ENCODE data around the gene UBE2F.

The UBE2F gene, protein sequence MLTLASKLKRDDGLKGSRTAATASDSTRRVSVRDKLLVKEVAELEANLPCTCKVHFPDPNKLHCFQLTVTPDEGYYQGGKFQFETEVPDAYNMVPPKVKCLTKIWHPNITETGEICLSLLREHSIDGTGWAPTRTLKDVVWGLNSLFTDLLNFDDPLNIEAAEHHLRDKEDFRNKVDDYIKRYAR

DNA sequence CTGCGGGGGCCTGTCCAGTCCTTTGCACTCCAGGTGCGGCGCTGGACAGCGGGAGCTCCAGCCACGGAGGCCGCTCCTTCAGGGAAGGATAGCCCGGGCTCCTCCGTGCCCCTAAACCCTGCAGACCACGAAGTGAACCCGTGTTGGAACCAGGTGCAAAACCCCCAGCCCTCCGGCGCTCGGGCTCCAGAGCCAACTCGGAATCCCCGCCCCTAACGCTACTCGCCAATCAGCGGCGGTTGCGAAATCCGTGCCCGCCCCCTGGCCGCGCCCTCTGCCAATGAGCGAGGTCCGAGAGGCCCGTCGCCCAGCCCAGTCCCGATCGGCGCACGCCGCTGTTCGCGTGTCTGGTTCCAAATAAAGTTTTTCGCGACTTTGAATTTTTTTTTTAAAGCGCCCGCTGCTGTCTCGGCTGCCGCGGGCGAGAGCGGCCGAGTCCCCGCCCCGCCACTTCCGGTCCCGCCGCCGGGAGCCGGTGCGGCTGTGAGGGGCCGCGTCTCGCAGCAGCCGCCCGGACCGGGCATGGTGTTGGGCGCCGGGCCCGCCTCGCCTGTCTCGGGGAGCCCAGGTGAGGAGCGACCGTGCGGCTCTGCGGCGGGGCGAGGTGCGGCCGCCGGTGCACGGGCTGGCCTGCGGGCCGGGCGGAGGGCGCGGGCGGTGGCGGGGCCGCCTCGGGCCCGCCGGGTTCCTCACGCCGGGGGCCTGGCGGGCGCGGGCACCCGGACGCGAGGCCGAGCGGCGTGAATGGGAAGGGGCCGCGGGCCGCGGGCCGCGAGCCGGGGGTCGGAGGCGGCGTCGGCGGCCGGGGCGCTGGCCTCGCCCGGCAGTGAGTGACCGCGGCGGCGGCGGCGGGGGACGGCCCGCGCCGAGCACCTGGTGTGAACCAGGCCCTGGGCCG lies at the start of gene UBE2F:
Gene UBE2F, plus strand, starts transcription at position 450 of the 898 bp plus-strand sequence. CDS start 6,094 bp downstream, outside the sequence.
- H3K4me3 ChIP-seq (ENCODE audit: low read depth, low read length): peak within 1 kb of the TSS; percentile 80
- peak; percentile 89 for DNase-seq (ENCODE audit: low read depth)

DNA sequence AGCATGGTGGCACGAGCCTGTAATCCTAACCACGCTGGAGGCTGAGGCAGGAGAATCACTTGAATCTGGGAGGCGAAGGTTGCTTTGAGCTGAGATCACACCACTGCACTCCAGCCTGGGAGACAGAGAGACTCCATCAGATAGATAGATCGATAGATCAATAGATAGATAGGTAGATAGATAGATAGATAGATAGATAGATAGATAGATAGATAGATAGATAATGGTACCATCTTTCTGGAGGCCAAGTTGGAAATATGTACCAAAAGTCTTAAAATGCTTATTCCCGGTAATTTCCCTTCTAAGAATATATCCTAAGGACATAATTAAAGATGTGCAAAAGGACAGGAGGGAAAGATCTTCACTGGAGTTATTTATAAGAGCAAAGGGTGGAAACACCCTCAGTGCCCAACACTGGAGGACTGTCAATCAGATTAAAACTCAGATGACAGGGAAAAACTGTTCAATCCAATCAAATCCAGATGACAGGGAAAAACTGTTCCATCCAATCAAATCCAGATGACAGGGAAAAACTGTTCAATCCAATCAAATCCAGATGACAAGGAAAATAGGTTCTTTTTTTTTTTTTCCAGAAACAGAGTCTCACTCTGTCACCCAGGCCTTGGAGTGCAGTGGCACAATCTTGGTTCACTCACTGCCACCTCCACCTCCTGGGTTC lies 49.0 kb upstream of the UBE2F start:
- H3K4me3 ChIP-seq (ENCODE audit: low read depth, low read length): no peak overlapping the region
- DNase-seq (ENCODE audit: low read depth): no peak

DNA sequence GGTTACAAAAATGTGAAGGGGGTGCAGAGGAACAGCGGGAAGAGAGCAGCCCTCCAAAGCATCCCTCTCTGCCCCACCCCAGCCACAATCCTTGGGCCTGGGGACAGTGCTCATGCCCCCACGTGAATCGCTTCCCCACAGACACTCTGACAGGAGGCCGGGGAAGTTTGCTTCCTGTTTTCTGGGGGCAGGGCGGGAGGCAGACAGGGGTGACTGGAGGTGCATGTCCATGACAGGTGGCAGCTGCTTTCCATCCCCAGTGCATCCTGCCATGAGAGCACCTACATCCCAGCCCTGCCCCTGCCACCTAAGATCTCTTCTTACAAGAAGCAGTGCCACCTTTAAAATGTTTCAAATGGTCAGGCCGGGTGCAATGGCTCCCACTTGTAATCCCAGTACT lies 47.2 kb upstream of the UBE2F start:
- no peak for DNase-seq (ENCODE audit: low read depth)
- H3K4me3 ChIP-seq (ENCODE audit: low read depth, low read length): no peak overlapping the region

DNA sequence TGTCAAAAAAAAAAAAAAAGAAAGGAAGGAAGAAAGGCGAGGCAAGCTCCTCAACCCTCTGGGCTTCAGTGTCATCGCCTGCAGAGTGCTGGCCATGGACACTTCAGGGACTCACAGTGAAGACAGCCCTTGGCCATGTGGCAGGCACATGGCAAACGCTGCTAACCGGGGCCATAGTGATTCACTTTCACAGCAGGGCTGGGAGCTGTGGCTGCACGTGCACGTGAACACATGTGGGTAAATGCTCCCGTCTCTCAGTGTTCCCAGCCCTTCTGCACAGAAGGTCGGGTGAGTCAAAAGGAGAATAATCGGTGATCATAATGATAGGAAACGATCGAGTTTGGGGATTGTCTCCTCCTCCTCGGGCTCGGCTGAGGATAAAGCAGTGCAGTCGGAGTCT lies 46.1 kb upstream of the UBE2F start:
- DNase-seq (ENCODE audit: low read depth): no peak

DNA sequence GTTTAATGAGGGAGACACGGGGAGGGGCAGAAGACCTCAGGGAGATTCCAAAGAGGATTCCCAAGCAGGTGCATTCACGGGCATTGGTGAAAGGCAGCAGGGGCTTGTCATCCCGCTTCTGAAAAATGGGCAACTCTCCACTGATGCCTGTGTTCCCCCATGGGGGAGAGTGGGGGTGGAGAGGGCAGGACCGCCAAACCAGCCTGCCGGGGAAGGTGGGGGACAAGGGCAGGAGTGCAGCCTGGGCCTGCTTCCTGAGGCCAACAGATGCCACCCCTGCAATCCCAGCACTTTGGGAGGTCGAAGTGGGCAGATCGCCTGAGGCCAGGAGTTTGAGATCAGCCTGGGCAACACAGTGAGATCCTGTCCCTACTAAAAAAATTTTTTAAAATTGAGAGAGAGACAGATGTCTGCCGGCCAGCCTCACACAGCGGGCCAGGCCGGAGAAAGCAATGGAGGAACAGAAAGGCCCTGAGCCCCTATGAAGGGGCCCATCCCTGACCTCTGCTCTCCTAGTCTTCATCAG lies 44.8 kb upstream of the UBE2F start:
- H3K4me3 ChIP-seq (ENCODE audit: low read depth, low read length): no peak overlapping the region
- no peak for DNase-seq (ENCODE audit: low read depth)

More for the DNA sequence above, 46.1 kb upstream of the UBE2F start:
- no peak overlapping the region for H3K4me3 ChIP-seq (ENCODE audit: low read depth, low read length)

DNA sequence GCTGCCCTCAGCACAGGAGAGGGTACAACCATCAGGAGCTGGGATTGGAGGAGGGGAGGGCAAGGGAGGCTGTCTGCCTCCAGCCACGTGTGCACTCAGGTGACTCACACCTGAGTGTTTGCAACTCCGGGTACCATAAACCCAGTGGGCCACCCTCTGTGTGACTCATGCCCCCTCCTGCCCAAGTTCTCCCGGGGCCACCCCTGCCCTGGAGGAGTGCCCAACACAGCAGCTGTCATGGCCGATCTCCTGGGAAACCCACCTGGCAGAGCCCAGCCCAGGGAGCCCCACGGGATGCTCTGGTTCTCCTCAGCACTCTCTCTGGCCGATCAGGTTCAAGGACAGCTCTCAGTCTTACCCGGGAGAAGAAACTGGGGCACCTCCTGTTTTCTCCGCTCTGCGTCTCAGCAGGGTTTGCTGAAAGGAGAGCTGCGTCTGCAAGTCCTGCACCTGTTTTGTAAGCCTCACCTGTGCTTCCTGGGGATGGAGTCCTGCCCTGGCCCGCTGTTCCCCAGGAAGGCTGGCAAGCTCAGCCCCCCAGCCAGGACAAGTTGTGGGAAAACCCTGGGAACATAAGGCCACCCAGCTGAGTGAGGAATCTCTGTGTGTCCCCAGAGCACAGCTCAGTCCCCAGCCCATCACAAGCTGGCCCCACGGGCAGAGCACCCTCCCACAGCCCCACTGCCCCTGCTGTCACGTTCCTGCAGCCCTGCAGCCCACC lies 44.0 kb upstream of the UBE2F start:
- DNase-seq (ENCODE audit: low read depth): no peak
- no peak overlapping the region for H3K4me3 ChIP-seq (ENCODE audit: low read depth, low read length)

DNA sequence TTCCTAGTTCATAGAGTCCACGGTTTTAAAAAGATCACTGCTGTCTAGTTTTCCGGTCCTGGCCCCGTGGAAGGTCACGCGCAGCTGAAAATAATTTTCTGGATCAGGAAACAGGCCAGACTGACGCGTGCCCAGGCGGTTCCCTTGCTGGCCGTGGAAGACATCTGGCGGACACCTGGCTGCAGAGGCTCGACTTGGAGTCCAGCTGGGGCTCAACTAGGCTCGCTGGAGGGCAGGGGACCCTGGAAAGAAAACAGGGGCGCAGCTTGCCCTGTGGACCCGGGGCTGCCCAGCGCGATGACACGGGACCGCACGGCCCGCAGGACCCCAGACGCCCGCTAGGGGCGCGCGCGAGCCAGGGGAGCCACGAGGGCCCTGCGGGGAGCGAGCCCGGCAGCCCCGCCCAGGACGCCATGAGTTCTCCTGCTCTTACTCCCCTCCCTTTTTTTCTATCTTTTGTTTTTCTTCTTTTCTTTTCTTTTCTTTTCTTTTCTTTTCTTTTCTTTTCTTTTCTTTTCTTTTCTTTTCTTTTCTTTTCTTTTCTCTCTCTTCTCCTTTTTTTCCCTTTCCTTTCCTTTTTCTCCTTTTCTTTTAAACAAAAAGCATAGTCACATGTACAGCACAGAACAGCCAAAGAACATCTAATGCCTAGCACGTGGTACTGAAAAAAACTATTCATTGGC lies 43.2 kb upstream of the UBE2F start:
- peak overlapping the region; percentile 17 for H3K4me3 ChIP-seq (ENCODE audit: low read depth, low read length)
- DNase-seq (ENCODE audit: low read depth): no peak

DNA sequence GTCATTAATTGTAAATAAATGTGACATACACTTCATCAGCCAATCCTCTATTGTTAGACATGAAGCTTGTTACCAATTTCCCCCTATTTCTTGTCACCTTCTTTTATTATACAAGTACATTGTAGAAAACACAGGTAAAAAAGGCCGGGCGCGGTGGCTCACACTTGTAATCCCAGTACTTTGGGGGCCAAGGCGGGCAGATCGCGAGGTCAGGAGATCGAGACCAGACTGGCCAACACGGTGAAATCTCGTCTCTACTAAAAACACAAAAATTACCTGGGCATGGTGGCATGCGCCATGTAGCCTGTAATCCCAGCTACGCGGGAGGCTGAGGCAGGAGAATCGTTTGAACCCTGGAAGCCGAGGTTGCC lies 42.7 kb upstream of the UBE2F start:
- H3K4me3 ChIP-seq (ENCODE audit: low read depth, low read length): no peak overlapping the region
- no peak for DNase-seq (ENCODE audit: low read depth)

DNA sequence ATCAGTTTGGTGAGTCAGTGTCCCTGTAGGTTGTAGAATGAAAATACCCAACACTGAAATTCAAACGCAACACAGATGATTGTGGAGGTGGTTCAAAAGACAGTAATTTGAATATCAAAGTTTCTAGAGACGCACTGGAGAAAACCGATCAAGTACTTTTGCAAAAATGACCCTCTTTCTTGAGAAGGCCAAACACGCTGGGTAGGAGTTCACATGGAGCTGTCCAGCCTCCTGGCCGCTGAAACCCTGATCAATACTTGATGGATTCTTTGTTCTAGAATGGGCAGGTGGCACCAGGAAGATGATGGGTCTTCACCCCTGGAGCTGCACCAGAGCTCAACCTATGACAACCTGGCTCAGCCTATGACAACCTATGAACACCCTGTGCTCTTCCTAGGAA lies 39.7 kb upstream of the UBE2F start:
- H3K4me3 ChIP-seq (ENCODE audit: low read depth, low read length): no peak overlapping the region
- DNase-seq (ENCODE audit: low read depth): no peak

DNA sequence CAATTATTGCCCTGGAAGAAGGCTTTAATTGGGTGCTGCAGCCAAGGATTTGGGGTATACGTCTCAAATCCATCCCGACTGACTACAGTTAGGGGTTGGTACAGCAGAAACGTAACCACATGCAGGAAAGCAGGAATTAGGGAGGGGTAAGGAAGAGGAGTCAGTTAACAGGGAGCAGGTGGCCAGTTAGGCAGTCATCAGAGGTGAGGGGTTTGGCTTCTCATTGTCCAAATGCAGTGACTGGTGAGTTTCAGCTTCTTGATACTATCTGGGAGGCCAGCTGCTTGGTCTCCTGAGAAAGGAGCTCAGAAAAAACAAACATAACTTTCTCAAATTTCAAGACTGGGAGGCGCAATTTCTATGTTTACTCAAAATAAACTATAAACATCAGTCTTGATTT lies 38.8 kb upstream of the UBE2F start:
- DNase-seq (ENCODE audit: low read depth): no peak
- H3K4me3 ChIP-seq (ENCODE audit: low read depth, low read length): no peak overlapping the region

DNA sequence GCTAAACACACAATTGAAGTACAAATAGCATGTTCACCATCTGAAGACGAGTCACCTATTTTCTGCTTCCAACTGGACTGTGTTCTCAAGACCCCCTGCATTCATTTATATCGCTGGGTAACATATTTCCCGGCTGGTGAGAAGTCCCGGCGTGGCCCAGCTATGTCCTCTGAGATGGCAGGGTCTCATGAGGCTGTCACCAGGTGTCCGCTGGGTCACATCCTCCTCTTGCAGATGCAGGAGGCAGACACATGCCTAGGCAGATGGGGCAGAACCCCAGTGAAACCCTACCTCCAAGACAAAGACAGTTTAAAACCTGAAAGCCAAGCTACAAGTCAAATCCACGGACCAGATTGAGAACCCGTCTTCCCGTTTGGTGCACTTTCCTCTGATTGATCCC lies 36.8 kb upstream of the UBE2F start:
- no peak overlapping the region for H3K4me3 ChIP-seq (ENCODE audit: low read depth, low read length)
- no peak for DNase-seq (ENCODE audit: low read depth)

DNA sequence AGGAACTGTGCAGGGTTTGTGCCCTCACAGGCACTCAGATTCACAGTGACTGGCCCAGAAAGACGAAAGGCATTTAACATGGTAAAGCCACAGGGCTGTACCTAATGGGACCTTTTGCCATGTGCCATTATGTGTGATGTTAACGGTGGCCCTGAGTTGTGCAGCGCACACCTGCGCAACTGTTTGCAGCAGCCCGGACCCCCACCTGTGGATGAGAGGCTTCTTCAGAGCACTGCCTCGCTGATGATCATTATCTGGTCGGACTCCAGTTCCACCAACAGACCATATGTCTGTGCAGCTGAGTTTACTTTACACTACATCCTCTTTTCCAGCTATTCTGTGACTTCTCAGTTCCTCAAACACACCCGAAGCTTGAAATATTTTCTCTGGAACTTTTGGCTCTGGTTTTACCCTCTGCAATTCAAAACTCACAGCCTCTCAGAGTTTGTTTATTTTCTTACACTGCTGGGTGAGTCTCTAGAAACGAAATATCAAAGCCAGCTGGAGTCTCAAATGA lies 35.6 kb upstream of the UBE2F start:
- H3K4me3 ChIP-seq (ENCODE audit: low read depth, low read length): no peak overlapping the region
- peak; percentile 8 for DNase-seq (ENCODE audit: low read depth)

DNA sequence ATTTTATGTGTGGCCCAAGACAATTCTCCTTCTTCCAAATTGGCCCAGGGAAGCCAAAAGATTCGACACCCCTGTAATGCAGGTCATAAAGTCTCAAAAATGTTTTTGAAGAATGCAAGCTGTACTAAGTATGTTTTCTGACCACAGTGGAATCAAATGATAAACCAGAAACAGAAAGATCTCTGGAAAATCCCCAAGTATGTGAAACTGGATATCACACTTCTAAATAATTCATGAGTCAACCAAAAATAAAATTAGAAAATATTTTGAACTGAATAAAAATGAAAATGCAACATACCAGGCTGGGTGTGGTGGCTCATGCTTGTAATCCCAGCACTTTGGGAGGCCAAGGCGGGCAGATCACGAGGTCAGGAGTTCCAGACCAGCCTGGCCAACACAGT lies 34.1 kb upstream of the UBE2F start:
- DNase-seq (ENCODE audit: low read depth): peak; percentile 27

DNA sequence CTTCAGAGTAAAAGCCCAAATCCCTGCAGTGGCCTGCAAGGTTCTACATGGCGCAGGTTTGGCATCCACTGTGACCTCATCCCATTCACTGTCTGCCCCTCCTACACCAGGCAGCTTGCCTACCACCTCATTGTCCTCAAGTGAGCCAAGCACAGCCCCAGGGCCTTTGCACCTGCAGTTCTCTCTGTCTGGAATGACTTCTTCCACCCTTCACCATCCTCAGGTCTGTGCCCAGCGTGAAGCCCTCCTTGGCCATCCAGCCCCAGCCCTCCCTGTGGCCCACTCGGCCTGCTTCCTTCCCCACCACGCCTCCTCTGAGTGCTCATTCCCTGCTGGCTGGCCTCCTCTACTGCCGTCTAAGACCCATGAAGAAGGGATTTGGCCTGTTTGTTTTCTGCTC lies 32.6 kb upstream of the UBE2F start:
- DNase-seq (ENCODE audit: low read depth): no peak
- H3K4me3 ChIP-seq (ENCODE audit: low read depth, low read length): no peak overlapping the region

More for the DNA sequence above, 34.1 kb upstream of the UBE2F start:
- H3K4me3 ChIP-seq (ENCODE audit: low read depth, low read length): no peak overlapping the region

DNA sequence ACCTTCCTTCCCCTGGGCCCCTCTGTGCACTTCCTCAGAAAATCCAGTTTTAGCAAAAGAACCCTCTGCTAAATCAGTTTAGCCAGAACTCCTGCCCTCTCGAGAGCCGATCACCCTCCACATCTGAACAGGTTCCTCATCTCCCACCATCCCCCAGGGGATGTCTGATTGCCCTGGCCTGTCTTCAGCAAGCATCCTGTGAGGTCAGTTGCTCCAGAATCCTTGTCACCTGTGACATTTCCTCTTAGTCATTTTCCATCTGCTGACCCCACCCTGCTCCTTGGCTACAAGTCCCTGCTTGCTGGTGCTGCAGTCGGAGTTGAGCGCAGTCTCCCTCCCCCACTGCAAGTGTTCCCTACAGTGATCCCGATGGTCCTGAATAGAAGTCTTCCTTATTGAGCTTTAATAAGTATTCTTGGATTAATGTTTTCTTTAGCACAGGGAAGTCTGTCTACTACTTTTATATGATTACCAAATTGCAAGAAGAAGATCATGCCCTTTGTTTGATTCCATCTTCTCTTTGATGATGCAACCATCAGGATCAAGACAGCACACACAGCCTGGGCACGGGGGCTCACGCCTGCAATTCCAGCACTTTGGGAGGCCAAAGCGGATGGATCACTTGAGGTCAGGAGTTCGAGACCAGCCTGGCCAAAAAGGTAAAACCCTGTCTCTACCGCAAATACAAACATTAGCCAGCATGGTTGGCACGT lies 30.9 kb upstream of the UBE2F start:
- no peak overlapping the region for H3K4me3 ChIP-seq (ENCODE audit: low read depth, low read length)
- DNase-seq (ENCODE audit: low read depth): no peak

DNA sequence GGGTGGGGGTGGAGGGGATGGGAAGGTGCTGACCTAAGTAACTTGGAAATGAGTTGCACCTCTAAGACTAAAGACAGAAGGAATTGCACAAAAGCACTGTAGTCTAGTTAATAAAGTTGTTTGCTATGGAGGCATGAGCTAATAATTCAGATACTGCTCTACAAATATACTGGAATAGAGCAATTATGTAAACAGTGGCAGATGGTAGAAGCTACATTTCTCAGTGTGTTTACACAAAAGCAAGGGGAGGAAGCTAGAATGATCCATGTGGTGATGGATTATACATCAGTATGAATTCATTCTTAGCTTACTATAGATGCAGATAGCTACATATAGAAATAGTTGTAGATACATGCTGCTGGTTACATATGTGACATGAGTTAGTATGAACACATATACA lies 27.6 kb upstream of the UBE2F start:
- DNase-seq (ENCODE audit: low read depth): no peak
- no peak overlapping the region for H3K4me3 ChIP-seq (ENCODE audit: low read depth, low read length)

DNA sequence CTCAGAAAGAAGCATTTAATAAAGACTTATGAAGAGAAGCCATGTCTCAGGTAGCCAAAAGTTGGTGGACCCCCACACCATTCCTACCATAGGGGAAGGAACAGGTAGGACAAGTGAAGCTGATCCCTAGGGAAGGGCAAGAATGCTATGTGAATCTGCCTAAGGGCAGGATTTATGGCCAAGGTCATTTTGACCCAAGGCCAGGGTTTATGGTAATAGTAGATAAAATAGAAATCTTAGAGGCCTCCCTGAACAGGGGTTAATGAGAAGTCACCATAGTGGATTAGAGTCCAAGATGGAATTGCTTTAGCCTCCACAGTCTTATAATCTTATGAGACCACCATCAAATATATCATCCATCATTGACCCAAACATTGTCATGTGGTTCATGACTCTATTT lies 26.0 kb upstream of the UBE2F start:
- no peak for DNase-seq (ENCODE audit: low read depth)
- H3K4me3 ChIP-seq (ENCODE audit: low read depth, low read length): no peak overlapping the region

DNA sequence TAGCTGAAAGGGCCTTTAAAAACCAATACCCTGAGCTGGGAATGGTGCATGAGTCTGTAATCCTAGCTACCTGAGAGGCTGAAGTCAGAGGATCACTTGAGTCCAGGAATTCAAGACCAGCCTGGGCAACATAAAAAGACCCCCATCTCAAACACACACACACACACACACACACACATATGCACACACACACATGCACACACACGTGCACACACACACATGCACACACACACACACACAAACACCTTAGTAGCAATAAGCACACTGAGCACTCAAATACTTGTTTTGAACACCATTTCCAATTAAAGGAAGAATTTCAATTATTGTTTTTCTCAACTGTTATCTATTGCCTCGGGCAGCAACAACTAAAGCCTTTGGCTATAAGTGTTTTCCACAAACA lies 25.6 kb upstream of the UBE2F start:
- H3K4me3 ChIP-seq (ENCODE audit: low read depth, low read length): no peak overlapping the region
- no peak for DNase-seq (ENCODE audit: low read depth)
